Gastrocnemius medialis (tissue), 4 donors: ENCODE measurements around the gene ZEB2.

Experiments
- POLR2A ChIP-seq, 2 donors: fragments of 450-650 bp; IDR thresholded peaks; one replicate each; pipeline ENCODE4 v1.6.1; 2017; ENCODE audit warnings: antibody characterized with exemption in 2 of 2, mild to moderate bottlenecking in 2 of 2, moderate library complexity in 2 of 2
- TF ChIP-seq, protein P1 (sequence below), 5 experiments: fragments of 450-650 bp in 3 of 5; fragments of 200-600 bp in 2 of 5; sonication (generic) in 2 of 5; IDR thresholded peaks in 4 of 5; conservative IDR thresholded peaks in 1 of 5; 1 replicate in 4 of 5; 2 replicates in 1 of 5; pipeline ENCODE4 v1.5.1; 2016 to 2019; ENCODE audit warnings: antibody characterized with exemption in 5 of 5, mild to moderate bottlenecking in 3 of 5, moderate library complexity in 3 of 5

DNA sequence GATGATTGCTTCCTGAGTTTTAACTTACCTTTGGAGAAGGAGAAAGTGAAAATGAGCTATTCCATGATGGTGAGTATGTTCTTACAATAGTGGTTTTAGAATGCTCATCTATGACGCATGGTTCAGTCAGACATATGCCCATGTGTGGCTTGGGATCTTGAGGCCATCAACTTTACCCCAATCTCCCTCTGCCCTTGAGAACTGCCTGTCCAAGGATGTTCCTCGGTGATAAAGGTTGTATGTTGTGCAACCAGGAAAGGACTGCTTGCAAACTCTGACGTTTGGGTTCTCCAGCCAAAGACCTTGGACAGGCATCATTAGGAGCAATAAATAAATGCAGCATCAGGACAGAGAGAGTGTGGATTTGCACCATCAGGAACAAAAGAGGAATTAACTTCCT is 165.0 kb downstream of the ZEB2 start:
- TF ChIP-seq, protein P1, sequence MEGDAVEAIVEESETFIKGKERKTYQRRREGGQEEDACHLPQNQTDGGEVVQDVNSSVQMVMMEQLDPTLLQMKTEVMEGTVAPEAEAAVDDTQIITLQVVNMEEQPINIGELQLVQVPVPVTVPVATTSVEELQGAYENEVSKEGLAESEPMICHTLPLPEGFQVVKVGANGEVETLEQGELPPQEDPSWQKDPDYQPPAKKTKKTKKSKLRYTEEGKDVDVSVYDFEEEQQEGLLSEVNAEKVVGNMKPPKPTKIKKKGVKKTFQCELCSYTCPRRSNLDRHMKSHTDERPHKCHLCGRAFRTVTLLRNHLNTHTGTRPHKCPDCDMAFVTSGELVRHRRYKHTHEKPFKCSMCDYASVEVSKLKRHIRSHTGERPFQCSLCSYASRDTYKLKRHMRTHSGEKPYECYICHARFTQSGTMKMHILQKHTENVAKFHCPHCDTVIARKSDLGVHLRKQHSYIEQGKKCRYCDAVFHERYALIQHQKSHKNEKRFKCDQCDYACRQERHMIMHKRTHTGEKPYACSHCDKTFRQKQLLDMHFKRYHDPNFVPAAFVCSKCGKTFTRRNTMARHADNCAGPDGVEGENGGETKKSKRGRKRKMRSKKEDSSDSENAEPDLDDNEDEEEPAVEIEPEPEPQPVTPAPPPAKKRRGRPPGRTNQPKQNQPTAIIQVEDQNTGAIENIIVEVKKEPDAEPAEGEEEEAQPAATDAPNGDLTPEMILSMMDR (IDR thresholded peaks at IDR 0.05 in 4 of 5, conservative IDR thresholded peaks at IDR 0.05 in 1 of 5) = no peak
- no peak for TF ChIP-seq POLR2A (IDR thresholded peaks at IDR 0.05)
